GM21528 (cell line): ENCODE measurements around the gene PYCR2.
"Not testable (repeated sequence)": the region's sequence is repeated elsewhere in the genome, so short reads cannot be mapped to it uniquely, and the experiment has no call there.

Experiments
- ATAC-seq: cut with Tn5 transposase; IDR thresholded peaks from one replicate; pipeline ENCODE4 v1.9.1; 2021; ENCODE audit warnings: mild to moderate bottlenecking, moderate library complexity; ENCODE audit not compliant: unreplicated experiment, low FRiP score

The PYCR2 gene

GRCh38 chr1:225923692-225924555 lies at the start of gene PYCR2:
TSS of gene PYCR2 (minus strand) at chr1:225924250. CDS start at chr1:225924110, 140 bp downstream.
- peak; percentile 98 for ATAC-seq

- no peak for ATAC-seq
Observed at GRCh38 chr1:225973158-225973557, 49.1 kb upstream of the PYCR2 start.

- ATAC-seq, result no peak
Observed at GRCh38 chr1:225972344-225973152, 48.5 kb upstream of the PYCR2 start.

- not testable (repeated sequence) for ATAC-seq
Observed at GRCh38 chr1:225970592-225971157, 46.6 kb upstream of the PYCR2 start.

GRCh38 chr1:225969751-225970150 lies 45.7 kb upstream of the PYCR2 start:
- ATAC-seq, result not testable (repeated sequence)

- ATAC-seq, result no peak
Observed at GRCh38 chr1:225965231-225965630, 41.2 kb upstream of the PYCR2 start.

GRCh38 chr1:225963735-225964530 lies 39.9 kb upstream of the PYCR2 start:
- no peak for ATAC-seq

- peak; percentile 63 for ATAC-seq
Observed at GRCh38 chr1:225962440-225962975, 38.5 kb upstream of the PYCR2 start.

- no peak for ATAC-seq
Observed at GRCh38 chr1:225961659-225962439, 37.8 kb upstream of the PYCR2 start.

- no peak for ATAC-seq
Observed at GRCh38 chr1:225958041-225958440, 34.0 kb upstream of the PYCR2 start.

- no peak for ATAC-seq
Observed at GRCh38 chr1:225954753-225955152, 30.7 kb upstream of the PYCR2 start.

- no peak for ATAC-seq
Observed at GRCh38 chr1:225953315-225953714, 29.3 kb upstream of the PYCR2 start.

GRCh38 chr1:225950905-225951497 lies 27.0 kb upstream of the PYCR2 start:
- no peak for ATAC-seq

- no peak for ATAC-seq
Observed at GRCh38 chr1:225949041-225949440, 25.0 kb upstream of the PYCR2 start.

- ATAC-seq, result no peak
Observed at GRCh38 chr1:225946803-225947202, 22.8 kb upstream of the PYCR2 start.

- no peak for ATAC-seq
Observed at GRCh38 chr1:225946082-225946620, 22.1 kb upstream of the PYCR2 start.

- ATAC-seq, result no peak
Observed at GRCh38 chr1:225945564-225945963, 21.5 kb upstream of the PYCR2 start.

GRCh38 chr1:225944951-225945350 lies 20.9 kb upstream of the PYCR2 start:
- ATAC-seq, result peak; percentile 62

GRCh38 chr1:225944387-225944786 lies 20.3 kb upstream of the PYCR2 start:
- no peak for ATAC-seq
